HepG2 (cell line): Measurements from ENCODE around the gene LOXL3. TPM values are rescaled to one million over a fixed set of nuclear protein-coding genes. Genes with fewer than 3 reads are reported as not detected.
A peak's percentile ranks its signal among the peaks of the same experiment; 100 is the strongest.

Experiments
- BATF2 ChIP-seq: sonication (generic); formaldehyde crosslinking; IDR thresholded peaks from 2 replicates; pipeline ENCODE4 v1.8.0; 2022; ENCODE audit warnings: mild to moderate bottlenecking, missing genetic modification reagents, moderate library complexity
- BRCA1 ChIP-seq: sonication (generic); formaldehyde crosslinking; IDR thresholded peaks from 2 replicates; pipeline ENCODE4 v1.4.0; 2020; ENCODE audit warnings: missing genetic modification reagents
- CBX1 ChIP-seq: IDR thresholded peaks from one replicate; pipeline ENCODE4 v1.6.1; 2016; ENCODE audit warnings: antibody characterized with exemption, low read depth
- CREBL2 ChIP-seq: sonication (generic); formaldehyde crosslinking; IDR thresholded peaks from 2 replicates; pipeline ENCODE4 v1.8.1; 2023; ENCODE audit warnings: missing genetic modification reagents, mild to moderate bottlenecking, borderline replicate concordance
- HMG20B ChIP-seq: conservative IDR thresholded peaks from 2 replicates; pipeline ENCODE4 v1.6.1; 2016; ENCODE audit warnings: missing genetic modification reagents, missing compliant biosample characterization
- JARID2 ChIP-seq: sonication (generic); formaldehyde crosslinking; IDR thresholded peaks from 2 replicates; pipeline ENCODE4 v1.8.1; 2023; ENCODE audit warnings: missing genetic modification reagents, inconsistent platforms; ENCODE audit not compliant: insufficient replicate concordance
- KLF12 ChIP-seq: sonication (generic); formaldehyde crosslinking; IDR thresholded peaks from 2 replicates; pipeline ENCODE4 v1.4.0; 2020; ENCODE audit warnings: missing genetic modification reagents, borderline replicate concordance
- KLF9 ChIP-seq: IDR thresholded peaks from 2 replicates; pipeline ENCODE4 v1.6.1; 2016; ENCODE audit warnings: low read depth
- LRRFIP1 ChIP-seq: sonication (generic); formaldehyde crosslinking; conservative IDR thresholded peaks from 2 replicates; pipeline ENCODE4 v1.4.0; 2020; ENCODE audit warnings: missing genetic modification reagents
- MLX ChIP-seq: IDR thresholded peaks from 2 replicates; pipeline ENCODE4 v1.6.1; 2016
- SIX1 ChIP-seq: sonication (generic); formaldehyde crosslinking; IDR thresholded peaks from 2 replicates; pipeline ENCODE4 v1.4.0; 2020; ENCODE audit warnings: missing genetic modification reagents, borderline replicate concordance
- SRSF4 ChIP-seq: fragments of 200-400 bp; formaldehyde crosslinking; IDR thresholded peaks from one replicate; pipeline ENCODE4 v1.6.1; 2018; ENCODE audit warnings: mild to moderate bottlenecking, low read depth, low read length, moderate library complexity; ENCODE audit not compliant: poor library complexity, severe bottlenecking
- STAT6 ChIP-seq: sonication (generic); formaldehyde crosslinking; IDR thresholded peaks from 2 replicates; pipeline ENCODE4 v1.4.0; 2020; ENCODE audit warnings: missing genetic modification reagents, mild to moderate bottlenecking, borderline replicate concordance
- ZBTB7B ChIP-seq: sonication (generic); formaldehyde crosslinking; IDR thresholded peaks from 2 replicates; pipeline ENCODE4 v1.4.0; 2020; ENCODE audit warnings: missing genetic modification reagents
- ZEB1 ChIP-seq: IDR thresholded peaks from 2 replicates; pipeline ENCODE4 v1.6.1; 2012; ENCODE audit warnings: mild to moderate bottlenecking, low read depth, inconsistent platforms; ENCODE audit not compliant: insufficient replicate concordance
- ZMAT3 ChIP-seq: sonication (generic); formaldehyde crosslinking; conservative IDR thresholded peaks from 2 replicates; pipeline ENCODE4 v1.7.0; 2021; ENCODE audit warnings: missing genetic modification reagents
- ZMYM2 ChIP-seq: sonication (generic); formaldehyde crosslinking; IDR thresholded peaks from 2 replicates; pipeline ENCODE4 v1.8.0; 2022; ENCODE audit warnings: mild to moderate bottlenecking, missing genetic modification reagents
- ZNF235 ChIP-seq: sonication (generic); formaldehyde crosslinking; IDR thresholded peaks from 2 replicates; pipeline ENCODE4 v1.8.1; 2023; ENCODE audit warnings: mild to moderate bottlenecking, missing genetic modification reagents, borderline replicate concordance
- ZNF296 ChIP-seq: sonication (generic); formaldehyde crosslinking; conservative IDR thresholded peaks from 2 replicates; pipeline ENCODE4 v1.5.0; 2020; ENCODE audit warnings: mild to moderate bottlenecking, missing genetic modification reagents
- ZNF441 ChIP-seq: sonication (generic); formaldehyde crosslinking; IDR thresholded peaks from 2 replicates; pipeline ENCODE4 v1.7.0; 2021; ENCODE audit warnings: missing genetic modification reagents, borderline replicate concordance
- ZNF607 ChIP-seq: sonication (generic); formaldehyde crosslinking; IDR thresholded peaks from 2 replicates; pipeline ENCODE4 v1.5.1; 2020; ENCODE audit warnings: missing genetic modification reagents, mild to moderate bottlenecking, borderline replicate concordance
- ZNF720 ChIP-seq: sonication (generic); formaldehyde crosslinking; IDR thresholded peaks from 2 replicates; pipeline ENCODE4 v1.4.0; 2020; ENCODE audit warnings: missing genetic modification reagents
- polyA plus RNA-seq, 8 experiments: library from polyadenylated mRNA; depleted of rRNA in 3 of 8; stranded (reverse) in 7 of 8; unstranded in 1 of 8; fragments of >200 nt; fragmentation: Illumina TruSeq in 4 of 8; extraction: Trizol in 4 of 8; gene quantifications; 2 replicates each; pipeline versions ENCODE4 v1.2.1 to v1.2.3, GENCODE V29; 2011 to 2016; ENCODE audit warnings: low read depth in 4 of 8, missing spikeins in 1 of 8, mixed read lengths in 1 of 8; ENCODE audit not compliant: insufficient read depth in 1 of 8
- total RNA-seq, 5 experiments: library from RNA; depleted of rRNA; stranded (reverse); fragments of >200 nt; fragmentation: Illumina TruSeq; extraction: Trizol; gene quantifications; 2 replicates each; pipeline ENCODE4 v1.2.3, GENCODE V29; 2016; ENCODE audit warnings: low read depth in 1 of 5

The LOXL3 gene
- total and polyA plus RNA-seq, 2 of the 13 experiments (the other 11 are each of a cell fraction or from before 2014, with no cell fraction given) = 0.55 to 6.5 TPM

GRCh38 chr2:74529357-74530238, 24.1 kb downstream of the LOXL3 start, which contains the start of the genes AUP1 and HTRA2 (continued):
- TF ChIP-seq ZEB1 (no peak), ZMYM2 (CRISPR knock-in tag) (0 out of 2 replicates have a peak, but pooled peaks have one; percentile 20), BATF2 (CRISPR knock-in tag) (0 out of 2 replicates have a peak, but pooled peaks have one; percentile 56), ZBTB7B (CRISPR knock-in tag) (peak; percentile 55), HMG20B (CRISPR knock-in tag) (peak; percentile 15; the same call in 1 of the 2 replicates), KLF9 (CRISPR knock-in tag) (0 out of 2 replicates have a peak, but pooled peaks have one; percentile 16), ZNF607 (CRISPR knock-in tag) (peak; percentile 83; the same call in 1 of the 2 replicates), ZNF720 (no peak), ZNF296 (CRISPR knock-in tag) (no peak; the same call in 1 of the 2 replicates), SIX1 (CRISPR knock-in tag) (peak; percentile 62; the same call in 1 of the 2 replicates), STAT6 (CRISPR knock-in tag) (no peak), ZMAT3 (CRISPR knock-in tag) (peak; percentile 95), LRRFIP1 (CRISPR knock-in tag) (no peak), ZNF441 (CRISPR knock-in tag) (no peak; the same call in none of the 2 replicates), CREBL2 (CRISPR knock-in tag) (peak; percentile 39; the same call in 1 of the 2 replicates), ZNF235 (CRISPR knock-in tag) (peak; percentile 83; the same call in 1 of the 2 replicates), JARID2 (CRISPR knock-in tag) (peak; percentile 16), BRCA1 (peak; percentile 67; the same call in 1 of the 2 replicates), KLF12 (peak; percentile 97; the same call in 1 of the 2 replicates), MLX (peak; percentile 14; the same call in 1 of the 2 replicates), CBX1 (peak; percentile 16), SRSF4 (no peak)
